Measurements from ENCODE around the gene SPOCK1.

The SPOCK1 gene

DNA sequence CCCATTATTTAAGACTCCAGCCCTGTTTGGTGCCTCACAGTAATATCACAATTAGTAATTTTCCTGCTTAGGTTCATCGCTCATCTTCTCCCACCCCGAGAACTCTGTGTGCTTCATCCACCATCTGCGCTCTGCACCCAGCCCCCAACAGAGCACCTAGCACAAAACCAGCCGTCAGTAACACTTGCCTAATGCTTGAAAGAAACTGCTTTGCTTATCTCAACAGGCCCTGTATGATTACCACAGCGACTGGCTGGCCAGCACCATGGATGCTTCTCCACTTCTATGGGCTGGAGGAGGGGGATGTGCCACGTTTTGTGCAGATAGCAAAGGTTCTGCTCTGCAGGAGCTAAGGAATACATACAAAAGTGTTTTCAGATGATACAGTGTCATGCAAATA, 166.8 kb downstream of the SPOCK1 start:
- Histone ChIP-seq H3K4me1 (ENCODE audit: insufficient read depth, low read length) (no peaks in the 10 kb centered on the region), H2AFZ (ENCODE audit: low read depth, low read length) (no peak overlapping the region), H4K20me1 (ENCODE audit: insufficient read depth, low read length) (no peaks in the 10 kb centered on the region), H3K27me3 (ENCODE audit: insufficient read depth, low read length, poor library complexity) (peaks cover 3% of the 10 kb centered on the region), H3K9me3 (ENCODE audit: insufficient read depth, low read length, severe bottlenecking) (no peaks in the 10 kb centered on the region), H3K4me2 (ENCODE audit: insufficient read depth, low read length) (no peak overlapping the region), H3K79me2 (ENCODE audit: insufficient read depth, low read length) (no peaks in the 10 kb centered on the region), H3K36me3 (ENCODE audit: insufficient read depth, low read length) (no peaks in the 10 kb centered on the region), H3K4me3 (ENCODE audit: low read depth in 1 of 2, low read length in 2 of 2) (no peak overlapping the region), H3K27ac (ENCODE audit: low read length) (no peak overlapping the region), H3K9ac (ENCODE audit: low read depth, low read length) (no peak overlapping the region)
- no peak for TF ChIP-seq EZH2 (IDR thresholded peaks at IDR 0.05; ENCODE audit: borderline replicate concordance, low read depth, low read length, severe bottlenecking)
- TF ChIP-seq, protein P1, sequence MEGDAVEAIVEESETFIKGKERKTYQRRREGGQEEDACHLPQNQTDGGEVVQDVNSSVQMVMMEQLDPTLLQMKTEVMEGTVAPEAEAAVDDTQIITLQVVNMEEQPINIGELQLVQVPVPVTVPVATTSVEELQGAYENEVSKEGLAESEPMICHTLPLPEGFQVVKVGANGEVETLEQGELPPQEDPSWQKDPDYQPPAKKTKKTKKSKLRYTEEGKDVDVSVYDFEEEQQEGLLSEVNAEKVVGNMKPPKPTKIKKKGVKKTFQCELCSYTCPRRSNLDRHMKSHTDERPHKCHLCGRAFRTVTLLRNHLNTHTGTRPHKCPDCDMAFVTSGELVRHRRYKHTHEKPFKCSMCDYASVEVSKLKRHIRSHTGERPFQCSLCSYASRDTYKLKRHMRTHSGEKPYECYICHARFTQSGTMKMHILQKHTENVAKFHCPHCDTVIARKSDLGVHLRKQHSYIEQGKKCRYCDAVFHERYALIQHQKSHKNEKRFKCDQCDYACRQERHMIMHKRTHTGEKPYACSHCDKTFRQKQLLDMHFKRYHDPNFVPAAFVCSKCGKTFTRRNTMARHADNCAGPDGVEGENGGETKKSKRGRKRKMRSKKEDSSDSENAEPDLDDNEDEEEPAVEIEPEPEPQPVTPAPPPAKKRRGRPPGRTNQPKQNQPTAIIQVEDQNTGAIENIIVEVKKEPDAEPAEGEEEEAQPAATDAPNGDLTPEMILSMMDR (IDR thresholded peaks at IDR 0.05; ENCODE audit: borderline replicate concordance, extremely low read depth, low read length, poor library complexity, severe bottlenecking), result no peak
- ATAC-seq (ENCODE audit: insufficient read depth, low read depth), result no peak
- no peak for DNase-seq

DNA sequence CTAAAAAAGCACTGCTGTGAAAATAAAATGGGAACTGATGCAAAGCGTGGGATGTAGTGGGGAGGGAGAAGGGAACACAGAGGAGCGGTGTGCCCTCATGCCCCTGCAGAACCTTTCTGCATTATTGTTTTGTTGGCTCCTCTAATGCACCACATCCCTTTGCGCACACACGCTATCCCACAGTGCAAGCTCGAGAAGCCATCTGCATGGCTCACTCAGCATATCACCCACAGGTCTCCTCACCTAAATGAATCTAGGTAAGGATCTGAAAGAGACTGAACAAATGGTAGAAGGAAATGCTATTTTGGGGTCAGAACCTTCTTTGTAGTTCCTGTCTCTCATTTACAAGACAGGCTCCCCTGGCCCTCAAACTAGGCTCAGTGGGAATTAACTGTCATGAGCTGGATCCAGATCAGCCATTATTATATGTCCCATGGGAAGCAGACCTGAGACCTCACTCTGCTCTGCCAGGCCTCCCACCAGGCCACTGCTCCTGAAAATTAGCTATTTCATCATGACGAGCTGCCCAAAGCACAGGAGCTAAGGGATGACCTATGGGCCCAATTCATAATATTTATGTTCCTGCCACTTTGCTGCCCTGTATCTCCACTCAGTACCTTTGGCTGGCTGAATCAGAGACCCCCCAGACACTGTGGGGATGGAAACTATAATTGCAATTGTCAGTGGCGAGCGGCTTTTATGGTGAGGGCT, 169.4 kb downstream of the SPOCK1 start:
- ATAC-seq (ENCODE audit: insufficient read depth, low read depth) (no peak), DNase-seq (no peak)
- Histone ChIP-seq H3K79me2 (ENCODE audit: insufficient read depth, low read length) (no peaks in the 10 kb centered on the region), H3K4me2 (ENCODE audit: insufficient read depth, low read length) (no peak overlapping the region), H3K36me3 (ENCODE audit: insufficient read depth, low read length) (no peaks in the 10 kb centered on the region), H3K9me3 (ENCODE audit: insufficient read depth, low read length, severe bottlenecking) (no peaks in the 10 kb centered on the region), H2AFZ (ENCODE audit: low read depth, low read length) (no peak overlapping the region), H3K27me3 (ENCODE audit: insufficient read depth, low read length, poor library complexity) (peaks cover 3% of the 10 kb centered on the region), H3K4me1 (ENCODE audit: insufficient read depth, low read length) (no peaks in the 10 kb centered on the region), H4K20me1 (ENCODE audit: insufficient read depth, low read length) (no peaks in the 10 kb centered on the region), H3K4me3 (ENCODE audit: low read depth in 1 of 2, low read length in 2 of 2) (no peak overlapping the region), H3K27ac (ENCODE audit: low read length) (no peak overlapping the region), H3K9ac (ENCODE audit: low read depth, low read length) (no peak overlapping the region)
- TF ChIP-seq, protein P1 (IDR thresholded peaks at IDR 0.05; ENCODE audit: borderline replicate concordance, extremely low read depth, low read length, poor library complexity, severe bottlenecking), result no peak
- no peak for TF ChIP-seq EZH2 (IDR thresholded peaks at IDR 0.05; ENCODE audit: borderline replicate concordance, low read depth, low read length, severe bottlenecking)

DNA sequence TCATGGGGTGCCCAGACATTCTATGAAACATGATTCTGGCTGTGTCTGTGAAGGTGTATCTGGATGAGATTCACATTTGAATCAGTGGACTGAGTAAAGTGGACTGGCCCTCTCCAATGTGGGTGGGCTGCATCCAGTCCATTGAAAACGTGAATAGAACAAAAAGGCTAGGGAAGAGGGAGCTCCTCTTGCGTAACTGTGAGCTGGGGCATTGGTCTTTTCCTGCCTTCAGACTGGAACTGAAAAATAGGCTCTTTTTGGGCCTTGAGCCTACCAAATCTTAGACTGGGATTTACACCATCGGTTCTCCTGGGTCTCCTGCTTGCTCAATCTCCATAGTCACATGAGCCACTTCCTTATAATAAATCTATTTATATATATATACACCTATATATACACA, 170.1 kb downstream of the SPOCK1 start:
- no peak overlapping the region for H3K4me2 ChIP-seq (ENCODE audit: insufficient read depth, low read length)
- ATAC-seq (ENCODE audit: insufficient read depth, low read depth), result no peak
- no peak for DNase-seq

More for the DNA sequence above, 170.1 kb downstream of the SPOCK1 start:
- TF ChIP-seq, protein P1 (IDR thresholded peaks at IDR 0.05; ENCODE audit: borderline replicate concordance, extremely low read depth, low read length, poor library complexity, severe bottlenecking), result no peak
- TF ChIP-seq EZH2 (IDR thresholded peaks at IDR 0.05; ENCODE audit: borderline replicate concordance, low read depth, low read length, severe bottlenecking), result no peak
- no peaks in the 10 kb centered on the region for H3K36me3 ChIP-seq (ENCODE audit: insufficient read depth, low read length)
- H3K27me3 ChIP-seq (ENCODE audit: insufficient read depth, low read length, poor library complexity), result peaks cover 3% of the 10 kb centered on the region
- no peak overlapping the region for H3K27ac ChIP-seq (ENCODE audit: low read length)
- H3K9ac ChIP-seq (ENCODE audit: low read depth, low read length), result no peak overlapping the region
- H4K20me1 ChIP-seq (ENCODE audit: insufficient read depth, low read length), result no peaks in the 10 kb centered on the region
- no peak overlapping the region for H3K4me3 ChIP-seq (ENCODE audit: low read depth in 1 of 2, low read length in 2 of 2)
- H3K9me3 ChIP-seq (ENCODE audit: insufficient read depth, low read length, severe bottlenecking), result no peaks in the 10 kb centered on the region
- H3K4me1 ChIP-seq (ENCODE audit: insufficient read depth, low read length), result no peaks in the 10 kb centered on the region
- no peak overlapping the region for H2AFZ ChIP-seq (ENCODE audit: low read depth, low read length)
- H3K79me2 ChIP-seq (ENCODE audit: insufficient read depth, low read length), result no peaks in the 10 kb centered on the region
